Osteocyte (in vitro differentiated cells): ENCODE results near the gene SIAH3. TPM values are rescaled to one million over a fixed set of nuclear protein-coding genes. Genes with fewer than 3 reads are reported as not detected.

Source experiments
- DNase-seq: peaks from one replicate; pipeline ENCODE4 v3.0.0; 2021; ENCODE audit warnings: mixed read lengths; ENCODE audit not compliant: unreplicated experiment; ENCODE audit errors: extremely low spot score
- H3K27ac Mint-ChIP-seq: one replicate; pipeline ENCODE4 v1.8.0; 2021; ENCODE audit warnings: mild to moderate bottlenecking, mixed read lengths; ENCODE audit not compliant: unreplicated experiment
- H3K27me3 Mint-ChIP-seq: one replicate; pipeline ENCODE4 v1.8.0; 2021; ENCODE audit warnings: mixed read lengths; ENCODE audit not compliant: unreplicated experiment
- H3K36me3 Mint-ChIP-seq: one replicate; pipeline ENCODE4 v1.8.0; 2021; ENCODE audit warnings: mixed read lengths; ENCODE audit not compliant: unreplicated experiment
- H3K4me1 Mint-ChIP-seq: one replicate; pipeline ENCODE4 v1.8.0; 2021; ENCODE audit warnings: mixed read lengths; ENCODE audit not compliant: unreplicated experiment
- H3K4me3 Mint-ChIP-seq: one replicate; pipeline ENCODE4 v1.8.0; 2021; ENCODE audit warnings: mild to moderate bottlenecking, moderate library complexity, mixed read lengths; ENCODE audit not compliant: unreplicated experiment
- H3K9me3 Mint-ChIP-seq: one replicate; pipeline ENCODE4 v1.8.0; 2021; ENCODE audit warnings: mixed read lengths; ENCODE audit not compliant: unreplicated experiment
- CTCF ChIP-seq: fragments of 200-600 bp; sonication (generic); IDR thresholded peaks from 2 replicates; pipeline ENCODE4 v1.5.0; 2021; ENCODE audit warnings: antibody characterized with exemption, mild to moderate bottlenecking, moderate library complexity
- total RNA-seq: library from RNA; stranded (reverse); gene quantifications from 2 replicates; pipeline ENCODE4 v1.2.1, GENCODE V29; 2021

The SIAH3 gene
- total RNA-seq, 1 donor from 2014 or later, result not detected

DNA sequence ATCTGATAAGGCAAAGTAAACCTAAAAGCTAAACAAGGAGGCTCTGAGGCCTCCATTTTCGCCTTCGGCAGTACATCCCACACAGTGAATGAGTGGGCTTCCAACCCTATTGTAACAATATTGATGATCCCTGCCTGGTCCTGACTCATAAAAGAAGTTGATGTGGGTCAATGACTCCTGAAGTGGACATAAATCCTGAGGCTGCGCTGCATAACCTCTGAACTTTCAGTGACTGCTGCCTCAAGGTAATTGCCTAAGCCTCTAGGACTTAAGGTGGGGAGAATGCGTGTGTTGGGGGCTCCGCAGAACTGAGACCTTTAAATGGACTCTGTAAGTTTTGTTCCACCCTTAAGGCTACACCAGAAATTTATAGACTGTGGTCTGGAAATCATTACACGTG is 42.6 kb downstream of the SIAH3 start:
- peaks cover 8% of the 10 kb centered on the region for H3K27me3 Mint-ChIP-seq
- no peaks in the 10 kb centered on the region for H3K36me3 Mint-ChIP-seq
- no peaks in the 10 kb centered on the region for H3K4me1 Mint-ChIP-seq
- H3K9me3 Mint-ChIP-seq, result peaks cover 4% of the 10 kb centered on the region
- no peak overlapping the region for H3K27ac Mint-ChIP-seq
- TF ChIP-seq CTCF, result no peak
- no peak overlapping the region for H3K4me3 Mint-ChIP-seq
- DNase-seq, result no peak

- Mint-ChIP-seq H3K4me1 (no peaks in the 10 kb centered on the region), H3K9me3 (peaks cover 4% of the 10 kb centered on the region), H3K4me3 (no peak overlapping the region), H3K27me3 (peaks cover 8% of the 10 kb centered on the region), H3K27ac (no peak overlapping the region), H3K36me3 (no peaks in the 10 kb centered on the region)
- peak; percentile 75 for TF ChIP-seq CTCF
- no peak for DNase-seq
Observed at GRCh38 chr13:45807520-45808099, 43.9 kb downstream of the SIAH3 start.

DNA sequence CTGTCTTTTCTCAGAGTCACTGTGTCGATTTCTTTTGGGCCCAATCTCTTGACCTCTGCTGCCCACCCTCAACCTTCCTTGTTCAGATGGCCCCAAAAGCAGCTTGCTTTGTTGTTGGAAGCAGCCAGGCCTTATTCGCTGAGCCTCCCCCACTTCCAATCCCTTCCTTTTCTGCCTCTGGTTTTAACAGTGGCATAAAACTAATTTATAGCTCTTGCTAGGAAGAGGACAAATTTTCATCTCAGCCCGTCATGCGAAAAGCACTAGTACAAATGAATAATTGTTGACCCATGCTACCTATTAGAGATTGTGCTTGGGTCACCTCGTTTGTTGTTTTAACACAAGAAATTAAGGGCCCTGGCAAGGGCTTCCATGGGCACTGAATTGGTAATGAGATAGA is 51.1 kb downstream of the SIAH3 start:
- no peak overlapping the region for H3K27ac Mint-ChIP-seq
- peaks cover 11% of the 10 kb centered on the region for H3K27me3 Mint-ChIP-seq
- peaks cover 9% of the 10 kb centered on the region for H3K4me1 Mint-ChIP-seq
- DNase-seq, result no peak
- peaks cover 4% of the 10 kb centered on the region for H3K9me3 Mint-ChIP-seq
- H3K4me3 Mint-ChIP-seq, result no peak overlapping the region
- TF ChIP-seq CTCF, result no peak
- no peaks in the 10 kb centered on the region for H3K36me3 Mint-ChIP-seq

DNA sequence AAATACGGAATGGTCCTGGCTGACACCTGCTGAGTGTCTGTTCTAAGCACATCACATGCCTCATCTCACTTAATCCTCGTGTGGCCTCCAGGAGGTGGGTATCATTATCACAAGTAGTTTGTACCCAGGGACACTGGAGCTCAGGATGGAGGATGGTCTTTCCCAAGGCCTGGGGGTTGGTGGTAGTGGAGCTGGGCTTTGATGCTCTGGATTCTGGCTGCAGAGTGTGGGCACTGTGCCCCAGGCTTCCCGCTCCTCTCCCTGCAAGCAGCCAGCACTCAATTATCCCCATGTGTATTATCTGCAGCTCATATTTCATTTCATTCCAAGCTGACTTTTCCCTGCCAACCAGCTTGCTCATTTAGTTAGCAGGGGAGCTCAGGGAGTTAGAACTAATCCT is 52.1 kb downstream of the SIAH3 start:
- TF ChIP-seq CTCF, result no peak
- no peak overlapping the region for H3K4me3 Mint-ChIP-seq
- H3K36me3 Mint-ChIP-seq, result no peaks in the 10 kb centered on the region
- DNase-seq, result peak; percentile 68
- H3K27me3 Mint-ChIP-seq, result peaks cover 4% of the 10 kb centered on the region
- H3K9me3 Mint-ChIP-seq, result no peaks in the 10 kb centered on the region
- H3K27ac Mint-ChIP-seq, result no peak overlapping the region
- H3K4me1 Mint-ChIP-seq, result peaks cover 9% of the 10 kb centered on the region

- peaks cover 4% of the 10 kb centered on the region for H3K27me3 Mint-ChIP-seq
- no peaks in the 10 kb centered on the region for H3K9me3 Mint-ChIP-seq
- H3K4me3 Mint-ChIP-seq, result no peak overlapping the region
- peak; percentile 38 for DNase-seq
- TF ChIP-seq CTCF, result no peak
- peaks cover 9% of the 10 kb centered on the region for H3K4me1 Mint-ChIP-seq
- no peak overlapping the region for H3K27ac Mint-ChIP-seq
- H3K36me3 Mint-ChIP-seq, result no peaks in the 10 kb centered on the region
Observed at GRCh38 chr13:45798851-45799250, 52.7 kb downstream of the SIAH3 start.
